Neural cell (in vitro differentiated cells): ENCODE measurements around the gene UBAC2.

ENCODE experiments used
- CTCF ChIP-seq: fragments of 450-650 bp; IDR thresholded peaks from 2 replicates; pipeline ENCODE4 v1.5.1; 2014; ENCODE audit warnings: antibody characterized with exemption, mild to moderate bottlenecking, moderate library complexity; ENCODE audit not compliant: poor library complexity, severe bottlenecking
- EP300 ChIP-seq: fragments of 450-650 bp; conservative IDR thresholded peaks from 2 replicates; pipeline ENCODE4 v1.6.1; 2014; ENCODE audit warnings: antibody characterized with exemption, mild to moderate bottlenecking, moderate library complexity; ENCODE audit not compliant: poor library complexity, severe bottlenecking
- EZH2 ChIP-seq: fragments of 200-600, 300-800 bp; shearing (Covaris generic), sonication (generic); IDR thresholded peaks from 2 replicates; pipeline ENCODE4 v1.6.1; 2014; ENCODE audit warnings: antibody characterized with exemption, low read length, borderline replicate concordance, mild to moderate bottlenecking; ENCODE audit not compliant: insufficient read depth, poor library complexity, severe bottlenecking
- MXI1 ChIP-seq: fragments of 450-650 bp; conservative IDR thresholded peaks from 2 replicates; pipeline ENCODE4 v1.6.1; 2014; ENCODE audit warnings: antibody characterized with exemption, mild to moderate bottlenecking; ENCODE audit not compliant: poor library complexity, severe bottlenecking
- POLR2AphosphoS5 ChIP-seq: IDR thresholded peaks from 2 replicates; pipeline ENCODE4 v1.6.1; 2012
- SMC3 ChIP-seq: fragments of 450-650 bp; conservative IDR thresholded peaks from 2 replicates; pipeline ENCODE4 v1.6.1; 2014; ENCODE audit warnings: antibody characterized with exemption, mild to moderate bottlenecking, moderate library complexity; ENCODE audit not compliant: poor library complexity
- TAF1 ChIP-seq: IDR thresholded peaks from 2 replicates; pipeline ENCODE4 v1.6.1; 2012; ENCODE audit warnings: low read depth
- TF ChIP-seq, protein P1 (sequence below): IDR thresholded peaks from 2 replicates; pipeline ENCODE4 v1.6.1; 2012; ENCODE audit warnings: borderline replicate concordance

DNA sequence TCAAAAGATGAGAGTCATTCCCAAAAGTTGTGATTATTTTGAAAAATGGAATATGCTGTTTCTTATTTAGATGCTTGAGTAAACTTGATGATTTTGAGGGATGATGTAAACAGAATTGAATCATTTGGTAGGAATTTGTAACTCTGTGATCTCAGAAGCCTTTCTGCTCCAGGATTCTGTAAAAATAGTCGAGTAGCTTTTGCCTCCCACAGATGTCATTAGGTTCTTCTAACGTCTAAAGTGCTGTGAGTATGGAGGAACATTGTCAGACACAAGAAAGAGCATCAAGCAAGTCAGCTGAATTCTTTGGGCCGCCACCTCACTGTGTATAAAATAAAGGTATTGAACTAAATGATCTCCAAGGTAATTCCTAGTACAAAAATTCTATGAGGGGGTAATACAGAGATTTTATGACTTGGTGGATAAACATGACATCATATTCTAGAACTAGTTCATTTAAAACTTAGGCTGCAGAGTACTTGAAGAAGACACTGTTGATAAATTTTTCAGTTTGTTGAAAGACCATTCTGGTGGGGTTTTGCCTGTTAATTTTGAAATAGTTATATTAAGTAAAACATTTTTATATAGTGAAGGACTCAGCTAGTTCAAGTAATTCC lies 107.9 kb downstream of the UBAC2 start:
- TF ChIP-seq CTCF (no peak), EZH2 (no peak), SMC3 (no peak), TAF1 (no peak), EP300 (no peak), MXI1 (no peak), POLR2AphosphoS5 (no peak)
- TF ChIP-seq, protein P1, sequence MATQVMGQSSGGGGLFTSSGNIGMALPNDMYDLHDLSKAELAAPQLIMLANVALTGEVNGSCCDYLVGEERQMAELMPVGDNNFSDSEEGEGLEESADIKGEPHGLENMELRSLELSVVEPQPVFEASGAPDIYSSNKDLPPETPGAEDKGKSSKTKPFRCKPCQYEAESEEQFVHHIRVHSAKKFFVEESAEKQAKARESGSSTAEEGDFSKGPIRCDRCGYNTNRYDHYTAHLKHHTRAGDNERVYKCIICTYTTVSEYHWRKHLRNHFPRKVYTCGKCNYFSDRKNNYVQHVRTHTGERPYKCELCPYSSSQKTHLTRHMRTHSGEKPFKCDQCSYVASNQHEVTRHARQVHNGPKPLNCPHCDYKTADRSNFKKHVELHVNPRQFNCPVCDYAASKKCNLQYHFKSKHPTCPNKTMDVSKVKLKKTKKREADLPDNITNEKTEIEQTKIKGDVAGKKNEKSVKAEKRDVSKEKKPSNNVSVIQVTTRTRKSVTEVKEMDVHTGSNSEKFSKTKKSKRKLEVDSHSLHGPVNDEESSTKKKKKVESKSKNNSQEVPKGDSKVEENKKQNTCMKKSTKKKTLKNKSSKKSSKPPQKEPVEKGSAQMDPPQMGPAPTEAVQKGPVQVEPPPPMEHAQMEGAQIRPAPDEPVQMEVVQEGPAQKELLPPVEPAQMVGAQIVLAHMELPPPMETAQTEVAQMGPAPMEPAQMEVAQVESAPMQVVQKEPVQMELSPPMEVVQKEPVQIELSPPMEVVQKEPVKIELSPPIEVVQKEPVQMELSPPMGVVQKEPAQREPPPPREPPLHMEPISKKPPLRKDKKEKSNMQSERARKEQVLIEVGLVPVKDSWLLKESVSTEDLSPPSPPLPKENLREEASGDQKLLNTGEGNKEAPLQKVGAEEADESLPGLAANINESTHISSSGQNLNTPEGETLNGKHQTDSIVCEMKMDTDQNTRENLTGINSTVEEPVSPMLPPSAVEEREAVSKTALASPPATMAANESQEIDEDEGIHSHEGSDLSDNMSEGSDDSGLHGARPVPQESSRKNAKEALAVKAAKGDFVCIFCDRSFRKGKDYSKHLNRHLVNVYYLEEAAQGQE = no peak
